HG03196 (cell line): ENCODE results near the gene COPA.
A peak's percentile ranks its signal among the peaks of the same experiment; 100 is the strongest.
"Not testable (repeated sequence)": the region's sequence is repeated elsewhere in the genome, so short reads cannot be mapped to it uniquely, and the experiment has no call there.

Source experiments
- ATAC-seq: cut with Tn5 transposase; IDR thresholded peaks from one replicate; pipeline ENCODE4 v1.9.1; 2021; ENCODE audit not compliant: unreplicated experiment

The COPA gene

GRCh38 chr1:160330119-160330518, 12.9 kb downstream of the COPA start:
- ATAC-seq: no peak

DNA sequence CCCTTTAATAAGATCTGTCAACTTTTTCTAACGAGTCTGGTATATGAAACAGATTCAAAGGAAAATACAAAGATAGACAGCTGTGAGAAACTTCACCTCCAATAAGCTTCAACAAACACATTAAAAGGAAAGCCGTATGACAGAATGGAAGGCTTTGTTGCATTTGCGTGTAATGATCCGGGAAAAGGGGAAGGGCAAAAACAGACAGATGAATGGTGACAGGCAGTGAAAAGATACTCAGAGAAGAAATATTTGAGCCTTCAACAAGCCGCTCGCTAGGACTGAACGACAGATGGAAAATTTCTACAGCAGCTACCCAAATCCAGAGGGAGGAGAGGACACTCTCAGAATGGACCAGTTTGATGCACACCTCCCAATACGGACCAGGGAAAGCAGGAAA, 14.9 kb downstream of the COPA start:
- no peak for ATAC-seq

- no peak for ATAC-seq
Observed at GRCh38 chr1:160326418-160326817, 16.6 kb downstream of the COPA start.

GRCh38 chr1:160325252-160325651, 17.8 kb downstream of the COPA start:
- ATAC-seq: no peak

GRCh38 chr1:160322831-160323230, 20.2 kb downstream of the COPA start:
- no peak for ATAC-seq

- ATAC-seq: no peak
Observed at GRCh38 chr1:160315359-160315758, 27.7 kb downstream of the COPA start.

GRCh38 chr1:160309571-160309970, 33.5 kb downstream of the COPA start:
- no peak for ATAC-seq

DNA sequence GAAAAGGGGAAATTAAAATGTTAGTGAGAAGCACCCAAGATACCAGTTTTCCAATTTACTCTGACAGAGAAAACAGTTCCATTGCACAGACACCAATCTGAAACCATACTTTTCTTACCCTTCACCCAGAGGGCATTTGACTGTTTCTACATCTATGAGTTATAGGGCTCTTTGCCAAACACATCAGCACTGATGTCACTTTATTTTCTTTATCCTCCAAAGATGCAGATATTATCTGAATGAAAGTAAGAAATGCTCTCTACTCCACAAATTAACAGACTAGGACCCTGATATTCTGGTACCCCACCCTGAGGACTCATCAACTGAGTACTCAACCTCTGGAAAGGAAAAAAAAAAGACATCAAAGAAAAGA, 33.9 kb downstream of the COPA start:
- no peak for ATAC-seq

DNA sequence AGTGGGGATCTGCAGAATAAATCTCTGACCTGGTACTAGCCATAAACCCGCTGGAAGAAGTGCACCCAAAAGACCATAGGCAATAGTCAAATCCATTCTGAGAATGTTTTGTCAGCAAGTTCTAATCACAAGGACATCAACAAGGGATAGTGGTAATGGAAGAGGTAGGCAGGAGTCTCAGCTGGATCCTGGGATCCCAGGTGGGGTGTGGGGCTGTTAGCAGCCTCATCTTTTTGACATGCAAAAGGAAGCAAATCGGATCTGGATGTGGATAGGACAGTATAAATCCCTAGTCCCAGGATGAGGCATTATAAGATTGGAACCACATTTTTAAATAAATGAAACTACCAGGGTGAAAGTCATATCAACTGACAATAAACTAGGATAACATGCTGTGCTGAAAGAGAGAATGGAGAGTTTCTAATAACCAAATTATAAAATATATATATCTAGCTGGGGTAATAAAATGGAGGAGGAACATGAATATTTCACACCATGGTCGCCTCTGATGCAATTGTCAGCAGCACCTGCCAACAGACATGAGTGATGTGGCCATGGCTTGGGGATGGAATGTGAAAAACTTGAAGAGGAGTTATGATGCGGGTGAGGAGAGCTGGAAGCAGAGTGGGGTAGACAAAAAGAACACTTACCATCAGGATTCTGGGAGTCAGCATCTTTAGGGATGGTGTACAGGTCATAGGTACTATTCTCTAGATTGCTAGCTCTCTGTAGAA, 34.4 kb downstream of the COPA start:
- no peak for ATAC-seq

- ATAC-seq: no peak
Observed at GRCh38 chr1:160307118-160307791, 35.8 kb downstream of the COPA start.

DNA sequence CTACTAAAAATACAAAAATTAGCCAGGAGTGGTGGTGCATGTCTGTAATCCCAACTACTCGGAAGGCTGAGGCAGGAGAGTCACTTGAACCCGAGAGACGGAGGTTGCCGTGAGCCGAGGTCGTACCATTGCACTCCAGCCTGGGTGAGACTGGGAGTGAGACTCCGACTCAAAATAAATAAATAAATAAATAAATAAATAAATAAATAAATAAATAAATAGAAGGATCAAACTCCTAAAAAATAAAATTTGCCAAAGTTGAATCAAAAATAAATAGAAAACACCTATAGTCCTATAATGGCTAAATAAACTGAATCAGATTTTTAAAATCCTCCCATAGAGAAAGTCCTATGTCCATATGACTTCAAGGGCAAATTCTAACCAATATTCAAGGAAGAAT, 42.9 kb downstream of the COPA start:
- no peak for ATAC-seq

DNA sequence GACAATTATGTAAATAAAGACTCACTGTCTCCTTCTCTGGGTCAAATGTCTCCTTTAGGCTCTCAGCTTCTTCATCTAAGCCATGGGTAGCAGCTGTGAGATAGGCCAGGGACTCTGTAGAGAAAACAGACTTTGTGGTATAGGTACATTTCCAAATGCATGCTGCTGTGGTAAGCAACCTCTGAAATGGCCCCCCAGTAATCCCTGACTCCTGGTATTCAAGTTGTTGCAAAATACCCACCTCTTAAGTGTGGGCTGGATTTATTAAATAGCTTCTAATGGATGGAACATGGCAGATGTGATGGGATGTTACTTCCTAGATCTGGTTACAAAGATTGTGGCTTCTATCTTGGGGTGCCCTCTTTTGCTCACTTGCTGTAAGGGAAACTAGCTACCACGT, 47.0 kb downstream of the COPA start:
- no peak for ATAC-seq

- ATAC-seq: no peak
Observed at GRCh38 chr1:160293020-160293968, 49.8 kb downstream of the COPA start.

DNA sequence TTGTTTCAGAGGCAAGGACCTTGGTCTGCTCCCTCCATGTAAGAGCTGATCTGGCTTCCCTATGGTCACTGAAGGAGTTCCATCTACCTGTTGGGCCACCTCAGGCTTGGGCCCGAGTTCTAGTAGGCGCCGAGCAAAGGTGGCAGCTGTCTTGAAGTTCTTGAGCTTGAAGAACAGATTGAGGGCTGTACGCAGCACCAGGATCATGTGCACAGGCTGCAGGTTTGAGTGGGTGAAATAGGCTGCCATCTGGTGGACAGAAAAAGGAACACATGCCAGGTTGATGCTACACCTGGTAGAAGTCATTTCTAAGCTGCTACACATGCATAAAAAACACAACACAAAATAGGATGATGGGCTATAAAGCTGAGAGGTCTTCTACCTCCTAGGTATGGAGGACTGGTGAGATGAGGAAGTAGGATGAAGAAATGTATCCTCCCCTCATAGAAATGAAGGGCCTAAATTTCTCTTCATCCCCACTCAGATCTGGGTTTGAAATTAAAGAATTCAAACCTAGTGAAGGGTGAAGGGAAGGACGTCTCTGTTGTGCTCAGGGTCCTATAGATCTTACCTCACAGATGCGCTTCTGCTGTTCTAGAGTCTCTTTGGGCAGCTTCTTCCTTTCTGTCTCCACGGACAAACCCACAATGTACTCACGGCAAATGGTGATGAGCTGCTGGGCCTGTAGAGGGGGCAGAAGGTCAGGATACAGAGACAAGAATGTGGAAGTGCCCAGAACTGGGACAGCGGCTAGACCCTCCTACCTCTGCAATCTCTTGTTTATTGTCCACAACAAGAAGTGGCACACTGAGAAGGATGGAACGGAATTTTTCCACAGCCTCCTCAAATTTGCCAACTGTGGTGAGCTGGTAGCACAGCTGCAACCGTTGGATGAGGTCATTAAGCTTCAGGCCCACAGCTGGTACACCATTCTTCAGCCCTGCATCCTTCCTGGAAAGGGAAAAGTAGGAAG, 51.5 kb downstream of the COPA start:
- ATAC-seq: peak; percentile 54

DNA sequence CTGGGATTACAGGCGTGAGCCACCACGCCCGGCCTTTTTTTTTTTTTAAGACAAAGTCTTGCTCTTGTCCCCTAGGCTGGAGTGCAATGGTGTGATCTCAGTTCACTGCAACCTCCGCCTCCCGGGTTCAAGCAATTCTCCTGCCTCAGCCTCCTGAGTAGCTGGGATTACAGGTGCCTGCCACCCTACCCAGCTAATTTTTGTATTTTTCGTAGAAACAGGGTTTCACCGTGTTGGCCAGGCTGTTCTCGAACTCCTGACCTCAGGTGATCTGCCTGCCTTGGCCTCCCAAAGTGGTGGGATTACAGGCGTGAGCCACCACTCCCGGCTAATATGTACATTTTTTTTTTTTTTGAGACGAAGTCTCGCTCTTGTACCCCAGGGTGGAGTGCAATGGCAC, 55.3 kb downstream of the COPA start:
- not testable (repeated sequence) for ATAC-seq

DNA sequence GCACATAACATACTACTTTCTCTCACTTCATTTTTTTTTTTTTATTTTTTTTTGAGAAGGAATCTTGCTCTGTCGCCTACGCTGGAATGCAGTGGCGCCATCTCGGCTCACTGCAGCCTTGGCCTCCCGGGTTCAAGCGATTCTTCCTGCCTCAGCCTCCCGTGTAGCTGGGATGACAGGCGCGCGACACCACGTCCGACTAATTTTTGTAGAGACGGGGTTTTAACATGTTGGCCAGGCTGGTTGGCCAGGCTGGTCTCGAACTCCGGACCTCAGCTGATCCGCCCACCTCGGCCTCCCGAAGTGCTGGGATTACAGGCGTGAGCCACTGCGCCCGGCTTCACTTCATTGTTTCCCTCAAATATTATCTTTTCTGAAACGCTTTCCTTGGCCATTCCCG, 57.5 kb downstream of the COPA start:
- ATAC-seq: no peak

DNA sequence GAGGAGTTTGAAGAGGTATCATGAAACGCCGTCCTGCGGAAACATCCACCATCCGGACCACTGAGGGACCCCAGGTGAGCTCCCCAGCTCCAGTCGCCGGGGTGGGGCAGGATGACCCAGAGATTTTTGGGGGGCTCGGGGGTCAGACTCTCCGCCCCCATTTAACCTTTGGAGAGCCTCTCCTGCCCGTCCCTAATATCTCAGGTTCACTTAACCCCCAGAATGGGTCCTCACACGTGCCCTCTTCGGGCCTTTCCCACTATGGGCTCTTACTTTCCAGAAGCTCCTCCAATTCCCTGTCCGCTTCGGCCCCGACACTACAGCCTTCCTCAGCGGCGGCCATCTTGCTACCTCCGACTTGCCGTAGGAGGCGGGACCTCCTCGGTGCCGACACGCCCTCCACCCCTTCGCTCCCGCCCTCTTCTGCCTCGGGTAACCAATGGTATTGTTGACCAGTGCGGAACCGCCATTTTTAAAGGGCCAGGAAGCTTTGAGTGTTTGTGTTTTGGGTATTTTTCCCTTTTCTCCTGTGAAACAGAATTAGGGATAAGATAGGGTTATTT, 58.2 kb downstream of the COPA start, which contains the start of gene PEX19:
PEX19 (minus strand) TSS at position 352 of the 563 bp plus-strand sequence; CDS start at position 343, 9 bp downstream.
- ATAC-seq: peak; percentile 95

DNA sequence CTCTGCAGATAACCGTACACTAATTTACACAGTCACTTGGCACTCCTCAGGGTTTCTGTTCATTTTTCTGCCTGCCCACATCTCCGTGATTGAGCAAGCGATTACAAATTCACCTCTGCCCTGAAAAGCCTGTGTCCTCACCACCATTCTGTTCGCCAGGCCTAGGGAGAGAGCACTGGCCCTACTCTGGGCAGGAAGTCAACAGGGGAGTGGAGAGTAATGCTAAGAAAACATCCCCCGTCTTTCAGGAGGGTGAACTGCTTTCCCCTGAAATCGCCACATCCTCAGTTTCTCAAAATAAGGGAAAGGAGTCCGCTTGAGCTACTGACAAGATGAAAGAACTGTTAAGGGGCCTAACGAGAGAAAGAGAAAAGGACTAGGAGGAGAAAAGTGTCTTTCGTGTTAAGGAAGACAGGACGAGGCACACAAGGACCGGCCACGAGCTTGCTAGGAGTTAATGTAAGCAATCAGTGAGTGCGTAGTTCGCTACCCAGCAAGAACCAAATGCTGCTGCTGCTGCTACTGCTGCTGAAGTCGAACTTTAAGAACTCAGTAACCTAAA, 58.7 kb downstream of the COPA start:
- ATAC-seq: peak; percentile 4

- no peak for ATAC-seq
Observed at GRCh38 chr1:160282807-160283206, 60.2 kb downstream of the COPA start.

GRCh38 chr1:160277987-160278386, 65.1 kb downstream of the COPA start:
- ATAC-seq: no peak
